ENCODE data around the gene SPATA16.

DNA sequence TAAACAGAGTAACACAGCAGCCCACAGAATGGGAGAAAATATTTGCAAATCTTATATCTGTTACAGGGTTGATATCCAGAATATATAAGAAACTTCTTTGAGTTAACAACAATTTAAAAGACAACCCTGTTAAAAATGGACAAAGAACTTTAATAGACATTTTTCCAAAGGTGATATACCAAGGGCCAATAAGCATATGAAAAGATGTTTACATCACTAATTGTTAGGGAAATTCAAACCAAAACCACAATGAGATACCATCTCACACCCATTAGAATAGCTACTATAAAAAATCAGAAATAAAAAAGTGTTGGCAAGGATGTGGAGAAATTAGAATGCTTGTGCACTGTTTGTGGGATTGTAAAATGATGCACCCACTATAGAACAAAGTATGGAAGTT is 110.8 kb downstream of the SPATA16 start:
- TF ChIP-seq EZH2 (IDR thresholded peaks at IDR 0.05): no peak
- no peak for TF ChIP-seq POLR2AphosphoS5 (IDR thresholded peaks at IDR 0.05; ENCODE audit: borderline replicate concordance, low read depth, low read length)
